Raji (cell line): ENCODE results near the gene FRMPD3.
A peak's percentile ranks its signal among the peaks of the same experiment; 100 is the strongest.

ENCODE experiments used
- POLR2A ChIP-seq: IDR thresholded peaks from 2 replicates; pipeline ENCODE4 v1.6.1; 2011; ENCODE audit warnings: low read depth, low read length, control low read depth; ENCODE audit not compliant: insufficient read depth

The FRMPD3 gene

GRCh38 chrX:107448998-107449835, at the start of gene FRMPD3:
Gene FRMPD3, plus strand, starts transcription at chrX:107449652. Its CDS starts 76,937 bp downstream, at chrX:107526589.
- peak; percentile 28; the same call in 1 of the 2 replicates for TF ChIP-seq POLR2A

- TF ChIP-seq POLR2A: no peak
These were observed 28.9 kb upstream of the FRMPD3 start for GRCh38 chrX:107420571-107420970.

- no peak for TF ChIP-seq POLR2A
These were observed 28.1 kb upstream of the FRMPD3 start for GRCh38 chrX:107421337-107421861.

GRCh38 chrX:107429090-107429489, 20.4 kb upstream of the FRMPD3 start:
- no peak for TF ChIP-seq POLR2A

- no peak for TF ChIP-seq POLR2A
These were observed 9.3 kb upstream of the FRMPD3 start for GRCh38 chrX:107440187-107440586.

GRCh38 chrX:107440692-107441091, 8.8 kb upstream of the FRMPD3 start:
- TF ChIP-seq POLR2A: no peak

GRCh38 chrX:107442914-107443527, 6.4 kb upstream of the FRMPD3 start:
- no peak for TF ChIP-seq POLR2A

- no peak for TF ChIP-seq POLR2A
These were observed 4.3 kb upstream of the FRMPD3 start for GRCh38 chrX:107445146-107445545.

- no peak for TF ChIP-seq POLR2A
These were observed 3.8 kb upstream of the FRMPD3 start for GRCh38 chrX:107445631-107446030.

GRCh38 chrX:107447642-107448041, 1.8 kb upstream of the FRMPD3 start:
- TF ChIP-seq POLR2A: no peak

GRCh38 chrX:107448625-107448997, 841 bp upstream of the FRMPD3 start:
- TF ChIP-seq POLR2A: no peak

- no peak for TF ChIP-seq POLR2A
These were observed 1.5 kb downstream of the FRMPD3 start for GRCh38 chrX:107450823-107451509.

GRCh38 chrX:107451731-107452130, 2.3 kb downstream of the FRMPD3 start:
- no peak for TF ChIP-seq POLR2A

- TF ChIP-seq POLR2A: no peak
These were observed 3.1 kb downstream of the FRMPD3 start for GRCh38 chrX:107452581-107452980.

- no peak for TF ChIP-seq POLR2A
These were observed 4.8 kb downstream of the FRMPD3 start for GRCh38 chrX:107454302-107454701.

GRCh38 chrX:107457289-107457688, 7.8 kb downstream of the FRMPD3 start:
- no peak for TF ChIP-seq POLR2A
